HG02759 (cell line): ENCODE results near the gene KIF5B.
"Not testable (repeated sequence)": the region's sequence is repeated elsewhere in the genome, so short reads cannot be mapped to it uniquely, and the experiment has no call there.

ENCODE experiments used
- ATAC-seq: cut with Tn5 transposase; IDR thresholded peaks from one replicate; pipeline ENCODE4 v1.9.1; 2021; ENCODE audit warnings: mild to moderate bottlenecking, moderate library complexity; ENCODE audit not compliant: unreplicated experiment

The KIF5B gene

GRCh38 chr10:32060347-32060746 lies 4.1 kb upstream of the KIF5B start:
- no peak for ATAC-seq

DNA sequence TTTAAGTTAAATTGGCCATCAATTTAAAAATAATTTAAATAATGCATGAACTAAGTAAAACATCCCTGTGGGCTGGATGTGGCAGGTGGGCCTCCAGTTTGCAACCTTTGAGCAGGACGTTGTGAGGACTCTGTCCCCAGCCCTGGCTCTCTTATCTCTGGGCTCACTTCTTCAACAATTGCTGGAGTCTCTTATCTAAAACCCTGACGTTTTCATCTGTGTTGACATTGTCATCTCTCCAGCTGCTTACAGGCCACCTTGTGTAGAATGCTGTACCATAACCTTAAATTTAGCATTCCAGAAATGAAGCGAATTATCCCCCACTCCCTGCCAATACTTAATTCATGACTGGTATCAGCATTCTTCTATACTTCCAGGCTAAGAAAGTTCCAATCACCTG lies 3.2 kb upstream of the KIF5B start:
- no peak for ATAC-seq

- ATAC-seq = no peak
Measured at GRCh38 chr10:32057036-32057372, 779 bp upstream of the KIF5B start.

- peak; percentile 56 for ATAC-seq
Measured at GRCh38 chr10:32055478-32056135, 618 bp downstream of the KIF5B start.

DNA sequence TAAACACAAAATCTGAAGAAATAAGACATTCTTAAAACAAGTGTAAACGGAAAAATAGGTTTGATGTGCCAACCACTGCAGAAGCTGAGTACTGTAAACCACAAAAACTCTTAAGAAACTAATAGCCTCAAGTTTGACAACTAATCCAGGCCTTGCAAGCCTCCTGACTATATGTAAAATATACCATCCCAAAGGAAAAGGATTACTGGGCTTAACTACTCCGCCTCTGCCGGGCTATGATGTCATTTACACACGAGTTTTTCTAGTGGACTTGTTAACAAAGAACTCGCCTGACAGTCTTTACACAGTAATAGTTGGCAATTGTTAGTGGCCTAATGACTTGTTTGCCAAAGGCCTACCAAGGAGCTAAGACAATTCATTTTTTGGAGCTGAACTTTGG lies 2.1 kb downstream of the KIF5B start:
- no peak for ATAC-seq

GRCh38 chr10:32053392-32053791 lies 2.8 kb downstream of the KIF5B start:
- not testable (repeated sequence) for ATAC-seq

DNA sequence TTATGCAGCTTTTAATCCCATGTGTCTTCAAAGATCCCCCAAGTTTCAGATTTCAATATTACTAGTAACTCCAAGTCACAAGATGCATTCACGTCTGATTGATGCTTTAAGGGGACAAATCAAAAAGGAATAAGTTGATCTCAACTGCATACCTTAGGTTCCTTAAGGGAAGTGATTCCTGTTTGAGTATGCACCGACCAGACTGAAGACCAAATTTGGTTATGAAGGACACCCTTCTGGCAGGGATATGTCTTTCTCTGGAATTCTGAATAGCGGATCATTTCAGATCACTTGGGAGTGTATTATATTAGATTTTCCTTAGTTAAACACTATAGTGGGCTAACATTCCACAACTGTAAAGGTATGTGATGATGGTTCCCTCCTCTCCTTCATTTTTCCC lies 4.3 kb downstream of the KIF5B start:
- ATAC-seq = no peak

- ATAC-seq = no peak
Measured at GRCh38 chr10:32050177-32050576, 6.0 kb downstream of the KIF5B start.

DNA sequence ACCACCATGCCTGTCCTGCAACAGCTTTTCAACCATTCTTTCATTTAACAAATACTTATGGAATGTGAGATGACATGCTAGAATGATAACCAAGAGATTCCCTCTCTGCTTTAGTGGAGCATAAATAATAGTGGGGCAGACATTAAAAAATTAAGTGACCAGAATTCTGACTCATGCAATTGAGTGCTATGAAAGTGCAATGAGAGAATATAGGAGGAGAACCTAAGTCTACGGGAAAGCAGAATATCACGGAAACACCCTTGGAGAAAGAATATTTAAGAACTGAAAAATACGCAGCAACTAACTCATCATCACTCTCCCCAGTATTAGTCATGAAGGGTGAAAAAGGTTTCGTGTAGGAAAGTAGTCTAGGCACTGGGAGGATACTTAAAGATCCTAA lies 7.1 kb downstream of the KIF5B start:
- ATAC-seq = no peak

DNA sequence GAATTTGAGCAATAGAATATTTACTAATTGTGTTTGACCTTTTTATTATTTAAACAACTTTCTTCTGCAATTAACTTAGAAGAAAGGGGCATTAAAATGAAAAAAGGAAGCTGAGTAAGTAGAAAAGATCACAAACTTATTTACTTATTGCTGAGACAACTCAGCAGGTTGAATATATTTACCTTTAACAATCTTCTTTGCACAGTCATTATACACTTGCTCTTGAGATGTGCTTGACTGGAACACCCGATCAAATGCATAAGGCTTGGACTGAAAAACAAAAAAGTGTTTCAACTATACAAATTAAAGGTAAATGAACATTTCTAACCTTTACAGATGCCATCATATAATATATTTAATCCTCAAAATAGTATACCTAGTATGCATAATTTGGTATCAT lies 7.9 kb downstream of the KIF5B start:
- no peak for ATAC-seq

GRCh38 chr10:32047881-32048280 lies 8.3 kb downstream of the KIF5B start:
- ATAC-seq = no peak

DNA sequence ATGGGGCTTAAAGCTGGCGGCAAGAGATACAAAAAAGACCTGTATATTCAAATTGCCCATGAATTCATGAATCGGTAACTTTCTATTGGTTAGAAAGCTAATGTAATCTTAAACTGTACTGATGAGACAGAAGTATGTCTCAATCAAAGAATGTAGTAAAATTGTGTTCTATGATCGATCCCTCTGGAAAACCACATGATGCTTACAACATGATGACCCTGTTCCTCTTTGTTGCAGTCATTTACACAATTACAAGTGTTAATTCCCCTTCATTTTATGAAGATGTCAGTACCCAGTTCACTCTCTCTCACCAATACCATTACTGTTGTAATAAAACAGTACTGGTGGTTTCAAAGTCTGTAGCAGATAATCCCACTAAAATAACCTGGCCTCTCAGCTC lies 10.1 kb downstream of the KIF5B start:
- ATAC-seq = no peak

DNA sequence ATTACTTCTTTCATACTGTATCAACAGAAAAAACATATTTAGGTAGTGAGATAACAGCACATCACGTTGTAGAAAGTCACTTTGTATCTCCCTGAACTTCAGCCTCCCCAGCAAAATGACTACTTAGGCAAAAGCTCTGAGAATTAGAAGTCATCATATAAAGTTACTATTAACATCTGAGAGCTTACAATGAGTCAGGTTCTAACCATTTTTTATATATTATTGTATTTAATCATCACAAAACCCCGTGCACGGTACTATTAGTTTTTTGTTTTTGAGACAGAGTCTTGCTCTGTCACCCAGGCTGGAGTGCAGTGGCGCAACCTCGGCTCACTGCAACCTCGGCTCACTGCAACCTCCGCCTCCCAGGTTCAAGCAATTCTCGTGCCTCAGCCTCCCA lies 13.5 kb downstream of the KIF5B start:
- ATAC-seq = not testable (repeated sequence)

DNA sequence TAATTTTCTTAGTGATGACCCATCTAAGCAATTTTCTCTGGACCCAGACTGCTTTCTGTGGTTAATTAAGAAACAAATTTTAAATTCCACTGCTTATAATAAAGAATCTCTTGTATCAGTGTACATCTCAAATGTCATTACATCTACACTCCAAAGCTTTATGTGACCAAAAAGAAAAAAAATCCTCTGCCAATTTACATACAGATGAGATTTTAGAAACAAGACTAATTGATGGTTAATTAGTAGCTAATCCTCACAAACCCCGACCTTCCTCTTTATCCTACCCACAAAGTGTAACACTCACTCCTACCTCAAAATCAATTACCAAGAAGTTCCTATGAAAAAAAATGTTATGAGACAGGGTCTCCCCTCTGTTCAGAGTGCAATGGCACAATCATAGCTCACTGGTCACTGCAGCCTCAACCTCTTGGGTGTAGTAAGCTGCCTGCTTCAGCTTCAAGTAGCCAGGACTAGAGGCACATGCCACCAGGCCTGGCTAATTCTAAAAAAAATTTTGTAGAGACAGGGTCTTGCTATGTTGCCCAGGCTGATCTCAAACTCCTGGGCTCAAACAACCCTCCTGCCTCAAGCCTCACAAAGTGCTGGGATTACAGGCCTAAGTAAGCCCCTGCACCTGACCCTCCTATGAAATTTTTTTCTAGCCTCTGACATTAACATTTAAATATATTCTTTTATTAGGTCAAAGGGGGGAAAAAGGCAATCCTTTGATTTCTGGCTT lies 14.8 kb downstream of the KIF5B start:
- no peak for ATAC-seq

GRCh38 chr10:32039734-32040133 lies 16.5 kb downstream of the KIF5B start:
- ATAC-seq = no peak

DNA sequence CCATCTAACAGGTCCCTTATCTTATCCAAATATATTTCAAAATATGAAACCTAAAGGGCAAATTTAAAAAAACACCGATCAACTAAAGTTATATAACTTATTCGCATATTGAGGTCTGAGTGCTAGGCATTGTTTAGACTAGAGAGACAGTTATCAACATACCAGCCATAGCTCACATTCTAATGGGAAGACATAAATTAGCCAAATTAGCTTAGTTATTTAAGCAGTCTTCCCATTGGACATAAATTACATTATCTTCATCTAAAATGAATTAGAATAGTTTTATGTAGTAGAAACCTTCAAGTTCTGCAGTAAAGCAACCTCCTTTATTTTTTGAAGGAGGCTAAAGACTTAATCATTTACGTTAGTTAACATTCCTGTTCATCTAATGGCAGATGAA lies 17.4 kb downstream of the KIF5B start:
- no peak for ATAC-seq

- ATAC-seq = no peak
Measured at GRCh38 chr10:32036922-32037321, 19.3 kb downstream of the KIF5B start.

GRCh38 chr10:32035038-32035437 lies 21.2 kb downstream of the KIF5B start:
- ATAC-seq = no peak

DNA sequence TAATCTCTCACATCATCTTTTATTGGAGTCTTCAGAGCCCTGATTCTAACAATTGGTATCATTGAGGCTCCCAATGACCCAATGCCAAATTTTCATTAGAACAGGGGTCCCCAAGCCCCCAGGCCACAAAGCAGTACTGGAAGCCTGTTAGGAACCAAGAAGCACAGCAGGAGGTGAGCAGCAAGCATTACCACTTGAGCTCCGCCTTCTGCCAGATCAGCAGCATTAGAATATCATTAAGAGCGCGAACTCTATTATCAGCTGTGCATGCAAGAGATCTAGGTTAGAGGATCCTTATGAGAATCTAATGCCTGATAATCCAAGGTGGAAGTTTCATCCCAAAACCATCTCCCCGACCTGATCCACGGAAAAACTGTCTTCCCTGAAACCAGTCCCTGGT lies 23.1 kb downstream of the KIF5B start:
- no peak for ATAC-seq

DNA sequence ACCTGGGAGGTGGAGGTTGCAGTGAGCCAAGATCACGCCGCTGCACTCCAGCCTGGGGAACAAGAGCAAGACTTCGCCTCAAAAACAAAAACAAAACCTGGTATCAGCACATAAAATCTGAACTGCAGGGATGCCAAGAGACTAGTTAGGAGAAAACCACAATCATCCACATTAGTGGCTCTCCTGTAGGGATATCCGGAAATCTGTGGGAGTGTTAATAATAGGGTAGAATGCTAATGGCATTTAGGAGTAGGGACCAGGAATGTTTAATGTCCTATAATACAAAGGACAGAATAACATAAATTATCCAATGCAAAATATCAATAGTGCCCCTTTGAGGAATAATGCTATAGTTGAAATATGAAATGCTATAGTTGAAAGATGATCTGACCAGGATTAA lies 24.3 kb downstream of the KIF5B start:
- no peak for ATAC-seq

GRCh38 chr10:32031424-32031823 lies 24.8 kb downstream of the KIF5B start:
- ATAC-seq = no peak

DNA sequence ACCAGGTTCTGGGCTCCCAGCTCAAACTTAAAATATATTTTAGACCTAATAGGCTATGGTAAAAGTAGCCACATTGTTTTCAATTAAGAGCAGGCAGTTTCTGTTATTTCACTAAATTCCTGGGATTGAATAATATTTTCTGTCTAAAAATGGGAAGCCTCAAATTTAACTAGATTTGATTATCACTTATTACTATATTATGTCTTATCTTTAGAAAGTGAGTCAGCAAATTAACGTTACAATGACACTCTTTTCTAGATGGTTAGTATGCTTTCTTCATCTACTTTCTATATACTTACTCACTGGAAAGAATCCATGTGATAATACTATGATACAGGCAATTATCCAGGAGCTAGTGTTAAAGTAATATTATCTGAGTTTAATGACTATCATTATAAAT lies 27.5 kb downstream of the KIF5B start:
- no peak for ATAC-seq

- no peak for ATAC-seq
Measured at GRCh38 chr10:32023264-32023663, 33.0 kb downstream of the KIF5B start.
